ENCODE results near the gene ALK. TPM values are rescaled to one million over a fixed set of nuclear protein-coding genes. Genes with fewer than 3 reads are reported as not detected.

ALK gene
- total and polyA plus RNA-seq, 2 experiments from 2014 or later = 0.35 TPM; not detected in 1

- TF ChIP-seq, protein P1, sequence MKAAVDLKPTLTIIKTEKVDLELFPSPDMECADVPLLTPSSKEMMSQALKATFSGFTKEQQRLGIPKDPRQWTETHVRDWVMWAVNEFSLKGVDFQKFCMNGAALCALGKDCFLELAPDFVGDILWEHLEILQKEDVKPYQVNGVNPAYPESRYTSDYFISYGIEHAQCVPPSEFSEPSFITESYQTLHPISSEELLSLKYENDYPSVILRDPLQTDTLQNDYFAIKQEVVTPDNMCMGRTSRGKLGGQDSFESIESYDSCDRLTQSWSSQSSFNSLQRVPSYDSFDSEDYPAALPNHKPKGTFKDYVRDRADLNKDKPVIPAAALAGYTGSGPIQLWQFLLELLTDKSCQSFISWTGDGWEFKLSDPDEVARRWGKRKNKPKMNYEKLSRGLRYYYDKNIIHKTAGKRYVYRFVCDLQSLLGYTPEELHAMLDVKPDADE (IDR thresholded peaks at IDR 0.05) = no peak
- no peak for TF ChIP-seq ZNF331 (CRISPR knock-in tag; IDR thresholded peaks at IDR 0.05; ENCODE audit: low read depth)
- TF ChIP-seq, protein P2, sequence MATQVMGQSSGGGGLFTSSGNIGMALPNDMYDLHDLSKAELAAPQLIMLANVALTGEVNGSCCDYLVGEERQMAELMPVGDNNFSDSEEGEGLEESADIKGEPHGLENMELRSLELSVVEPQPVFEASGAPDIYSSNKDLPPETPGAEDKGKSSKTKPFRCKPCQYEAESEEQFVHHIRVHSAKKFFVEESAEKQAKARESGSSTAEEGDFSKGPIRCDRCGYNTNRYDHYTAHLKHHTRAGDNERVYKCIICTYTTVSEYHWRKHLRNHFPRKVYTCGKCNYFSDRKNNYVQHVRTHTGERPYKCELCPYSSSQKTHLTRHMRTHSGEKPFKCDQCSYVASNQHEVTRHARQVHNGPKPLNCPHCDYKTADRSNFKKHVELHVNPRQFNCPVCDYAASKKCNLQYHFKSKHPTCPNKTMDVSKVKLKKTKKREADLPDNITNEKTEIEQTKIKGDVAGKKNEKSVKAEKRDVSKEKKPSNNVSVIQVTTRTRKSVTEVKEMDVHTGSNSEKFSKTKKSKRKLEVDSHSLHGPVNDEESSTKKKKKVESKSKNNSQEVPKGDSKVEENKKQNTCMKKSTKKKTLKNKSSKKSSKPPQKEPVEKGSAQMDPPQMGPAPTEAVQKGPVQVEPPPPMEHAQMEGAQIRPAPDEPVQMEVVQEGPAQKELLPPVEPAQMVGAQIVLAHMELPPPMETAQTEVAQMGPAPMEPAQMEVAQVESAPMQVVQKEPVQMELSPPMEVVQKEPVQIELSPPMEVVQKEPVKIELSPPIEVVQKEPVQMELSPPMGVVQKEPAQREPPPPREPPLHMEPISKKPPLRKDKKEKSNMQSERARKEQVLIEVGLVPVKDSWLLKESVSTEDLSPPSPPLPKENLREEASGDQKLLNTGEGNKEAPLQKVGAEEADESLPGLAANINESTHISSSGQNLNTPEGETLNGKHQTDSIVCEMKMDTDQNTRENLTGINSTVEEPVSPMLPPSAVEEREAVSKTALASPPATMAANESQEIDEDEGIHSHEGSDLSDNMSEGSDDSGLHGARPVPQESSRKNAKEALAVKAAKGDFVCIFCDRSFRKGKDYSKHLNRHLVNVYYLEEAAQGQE (IDR thresholded peaks at IDR 0.05; ENCODE audit: unreplicated experiment) = no peak
- TF ChIP-seq EZH2phosphoT487 (IDR thresholded peaks at IDR 0.05; ENCODE audit: unreplicated experiment) = no peak
Measured at GRCh38 chr2:29855924-29856639, 65.3 kb downstream of the ALK start (continued).

DNA sequence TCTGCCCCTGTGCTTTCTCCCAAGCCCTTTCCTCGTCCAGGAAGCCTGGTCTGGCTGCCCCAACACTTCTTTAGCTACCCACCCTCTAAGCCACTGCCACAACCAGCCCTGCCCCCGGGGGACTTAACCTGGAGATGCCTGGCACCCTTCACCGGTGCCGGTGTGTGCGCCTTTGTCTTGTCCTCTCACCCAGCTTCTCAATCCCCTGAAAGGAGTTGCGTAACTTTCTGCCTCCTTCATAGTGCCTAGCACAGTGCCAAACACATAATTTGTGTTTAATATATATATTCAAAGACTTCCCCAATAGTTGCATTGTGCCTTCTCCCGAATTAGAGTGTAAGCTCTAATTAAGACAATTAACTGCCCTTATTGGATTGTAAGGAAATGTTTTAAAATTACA, 70.6 kb downstream of the ALK start:
- Histone ChIP-seq H3K4me1 (ENCODE audit: insufficient read depth) (0 out of 2 replicates have a peak, but pooled peaks cover 5% of the 10 kb centered on the region), H3K79me2 (replicated peaks; ENCODE audit: insufficient read depth) (no peaks in the 10 kb centered on the region), H3K36me3 (ENCODE audit: insufficient read depth) (no peaks in the 10 kb centered on the region), H3K27me3 (ENCODE audit: insufficient read depth) (no peaks in the 10 kb centered on the region), H3K4me3 (no peak overlapping the region), H3F3A (replicated peaks; ENCODE audit: low read depth) (no peaks in the 10 kb centered on the region), H2AFZ (no peak overlapping the region), H3K9me2 (ENCODE audit: insufficient read depth) (no peaks in the 10 kb centered on the region), H4K20me1 (replicated peaks; ENCODE audit: insufficient read depth) (no peaks in the 10 kb centered on the region), H3K27ac (ENCODE audit: low read depth) (no peak overlapping the region), H3K4me2 (no peak overlapping the region)
- Mint-ChIP-seq H3K27me3 (ENCODE audit: insufficient read depth, low read depth, poor library complexity) (peaks cover 4% of the 10 kb centered on the region), H3K36me3 (ENCODE audit: low read depth) (no peaks in the 10 kb centered on the region), H3K4me3 (no peak overlapping the region), H3K4me1 (peaks cover 16% of the 10 kb centered on the region), H3K27ac (no peak overlapping the region), H3K9me3 (no peaks in the 10 kb centered on the region; the same call in 2 of the 3 replicates)
- no peak for ATAC-seq
- no peak for DNase-seq (ENCODE audit: low spot score)
- TF ChIP-seq ZNF331 (CRISPR knock-in tag; IDR thresholded peaks at IDR 0.05; ENCODE audit: low read depth) (no peak), ZNF114 (CRISPR knock-in tag; IDR thresholded peaks at IDR 0.05) (no peak), JUNB (IDR thresholded peaks at IDR 0.05; ENCODE audit: unreplicated experiment) (no peak), CTCF (conservative IDR thresholded peaks at IDR 0.05; ENCODE audit: low read depth in 2 of 2) (no peak), POLR2AphosphoS5 (IDR thresholded peaks at IDR 0.05; ENCODE audit: low read depth) (no peak), CREB1 (CRISPR knock-in tag; IDR thresholded peaks at IDR 0.05; ENCODE audit: low read depth) (no peak), EZH2 (IDR thresholded peaks at IDR 0.05; ENCODE audit: low read depth, unreplicated experiment) (no peak), STAT1 (IDR thresholded peaks at IDR 0.05; ENCODE audit: unreplicated experiment) (no peak), NANOG (IDR thresholded peaks at IDR 0.05; ENCODE audit: borderline replicate concordance) (no peak)
- TF ChIP-seq, protein P2 (IDR thresholded peaks at IDR 0.05; ENCODE audit: unreplicated experiment) = no peak
- TF ChIP-seq, protein P1 (IDR thresholded peaks at IDR 0.05) = no peak
